AG08396 (cell line): ENCODE measurements around the gene UBE2R2.

Source experiments
- DNase-seq: peaks from one replicate; pipeline ENCODE4 v3.0.0; 2012; ENCODE audit warnings: low spot score, mixed read lengths

The UBE2R2 gene

GRCh38 chr9:33884856-33885701 is 68.1 kb downstream of the UBE2R2 start:
- DNase-seq: no peak

- DNase-seq: no peak
Observed at GRCh38 chr9:33885948-33886347, 69.0 kb downstream of the UBE2R2 start.

GRCh38 chr9:33893861-33894260 is 76.9 kb downstream of the UBE2R2 start:
- no peak for DNase-seq

- no peak for DNase-seq
Observed at GRCh38 chr9:33894316-33894715, 77.4 kb downstream of the UBE2R2 start.

GRCh38 chr9:33903157-33903780 is 86.3 kb downstream of the UBE2R2 start:
- DNase-seq: no peak

GRCh38 chr9:33905137-33905536 is 88.2 kb downstream of the UBE2R2 start:
- no peak for DNase-seq

GRCh38 chr9:33906769-33907168 is 89.8 kb downstream of the UBE2R2 start:
- no peak for DNase-seq

- DNase-seq: no peak
Observed at GRCh38 chr9:33907347-33907746, 90.4 kb downstream of the UBE2R2 start.

- no peak for DNase-seq
Observed at GRCh38 chr9:33908114-33908513, 91.2 kb downstream of the UBE2R2 start.

GRCh38 chr9:33908749-33909148 is 91.8 kb downstream of the UBE2R2 start:
- no peak for DNase-seq

GRCh38 chr9:33913541-33913940 is 96.6 kb downstream of the UBE2R2 start:
- no peak for DNase-seq

GRCh38 chr9:33914887-33915628 is 98.1 kb downstream of the UBE2R2 start:
- DNase-seq: no peak

- DNase-seq: no peak
Observed at GRCh38 chr9:33917036-33917435, 100.1 kb downstream of the UBE2R2 start.

- no peak for DNase-seq
Observed at GRCh38 chr9:33919276-33919897, 102.4 kb downstream of the UBE2R2 start.

GRCh38 chr9:33921967-33922895 is 105.3 kb downstream of the UBE2R2 start:
- DNase-seq: peak; percentile 48

GRCh38 chr9:33923079-33923478 is 106.1 kb downstream of the UBE2R2 start:
- no peak for DNase-seq

- no peak for DNase-seq
Observed at GRCh38 chr9:33923998-33924701, 107.2 kb downstream of the UBE2R2 start.

GRCh38 chr9:33924978-33925797 is 108.2 kb downstream of the UBE2R2 start:
- peak; percentile 74 for DNase-seq

GRCh38 chr9:33926746-33927485 is 110.0 kb downstream of the UBE2R2 start:
- DNase-seq: no peak
